MM.1S (cell line): Measurements from ENCODE around the gene BICDL1.

ENCODE experiments used
- EZH2 ChIP-seq: fragments of 300-600 bp; sonication (generic); optimal IDR thresholded peaks from 2 replicates; pipeline ENCODE3; 2017; ENCODE audit warnings: low read depth, mild to moderate bottlenecking, antibody characterized with exemption, low read length, mixed read lengths
- TF ChIP-seq, protein P1 (sequence below): fragments of 300-600 bp; sonication (generic); IDR thresholded peaks from 2 replicates; pipeline ENCODE4 v1.5.1; 2016; ENCODE audit warnings: antibody characterized with exemption, low read length, mixed read lengths

GRCh38 chr12:120131116-120131515 lies 142.1 kb downstream of the BICDL1 start:
- TF ChIP-seq, protein P1, sequence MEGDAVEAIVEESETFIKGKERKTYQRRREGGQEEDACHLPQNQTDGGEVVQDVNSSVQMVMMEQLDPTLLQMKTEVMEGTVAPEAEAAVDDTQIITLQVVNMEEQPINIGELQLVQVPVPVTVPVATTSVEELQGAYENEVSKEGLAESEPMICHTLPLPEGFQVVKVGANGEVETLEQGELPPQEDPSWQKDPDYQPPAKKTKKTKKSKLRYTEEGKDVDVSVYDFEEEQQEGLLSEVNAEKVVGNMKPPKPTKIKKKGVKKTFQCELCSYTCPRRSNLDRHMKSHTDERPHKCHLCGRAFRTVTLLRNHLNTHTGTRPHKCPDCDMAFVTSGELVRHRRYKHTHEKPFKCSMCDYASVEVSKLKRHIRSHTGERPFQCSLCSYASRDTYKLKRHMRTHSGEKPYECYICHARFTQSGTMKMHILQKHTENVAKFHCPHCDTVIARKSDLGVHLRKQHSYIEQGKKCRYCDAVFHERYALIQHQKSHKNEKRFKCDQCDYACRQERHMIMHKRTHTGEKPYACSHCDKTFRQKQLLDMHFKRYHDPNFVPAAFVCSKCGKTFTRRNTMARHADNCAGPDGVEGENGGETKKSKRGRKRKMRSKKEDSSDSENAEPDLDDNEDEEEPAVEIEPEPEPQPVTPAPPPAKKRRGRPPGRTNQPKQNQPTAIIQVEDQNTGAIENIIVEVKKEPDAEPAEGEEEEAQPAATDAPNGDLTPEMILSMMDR: no peak
- TF ChIP-seq EZH2: no peak
